Esophagus squamous epithelium (tissue), 5 donors: ENCODE measurements around the gene MGAM2. TPM values are rescaled to one million over a fixed set of nuclear protein-coding genes. Genes with fewer than 3 reads are reported as not detected.

Source experiments
- DNase-seq: peaks from one replicate; lab custom pipeline; 2025; lab: John Stamatoyannopoulos, UW
- H3K27ac ChIP-seq, 4 donors: fragments of 200-600 bp; sonication (generic); one replicate each; pipeline ENCODE4 v1.5.1; 2016 to 2019; ENCODE audit warnings: mild to moderate bottlenecking in 1 of 4
- H3K27me3 ChIP-seq, 4 donors: fragments of 200-600 bp; sonication (generic); 1 replicate in 3 of 4; 2 replicates in 1 of 4; pipeline versions ENCODE4 v1.5.1 to v1.6.0; 2017 to 2021; ENCODE audit warnings: antibody characterized with exemption in 1 of 4
- H3K36me3 ChIP-seq, 3 donors: fragments of 200-600 bp; sonication (generic); one replicate each; pipeline ENCODE4 v1.5.1; 2016 to 2019
- H3K4me1 ChIP-seq, 3 donors: fragments of 200-600 bp; sonication (generic); one replicate each; pipeline ENCODE4 v1.5.1; 2017 to 2019
- H3K4me3 ChIP-seq, 4 donors: fragments of 200-600 bp; sonication (generic); 1 replicate in 3 of 4; 2 replicates in 1 of 4; pipeline ENCODE4 v1.5.1; 2016 to 2019; ENCODE audit warnings: mild to moderate bottlenecking in 2 of 4, moderate library complexity in 1 of 4
- H3K9me3 ChIP-seq, 3 donors: fragments of 200-600 bp; sonication (generic); one replicate each; pipeline ENCODE4 v1.5.1; 2016 to 2019
- CTCF ChIP-seq, 6 experiments: fragments of 450-650 bp in 4 of 6; fragments of 200-600 bp in 2 of 6; sonication (generic) in 2 of 6; IDR thresholded peaks; one replicate each; pipeline ENCODE4 v1.5.1; 2016 to 2019; ENCODE audit warnings: antibody characterized with exemption in 6 of 6, mild to moderate bottlenecking in 4 of 6, moderate library complexity in 4 of 6
- POLR2A ChIP-seq, 4 donors: fragments of 450-650 bp; IDR thresholded peaks; one replicate each; pipeline ENCODE4 v1.6.1; 2017; ENCODE audit warnings: antibody characterized with exemption in 4 of 4, mild to moderate bottlenecking in 4 of 4, moderate library complexity in 3 of 4
- WGBS, 2 donors: methylation state at CpG; one replicate each; pipeline ENCODE4 v1.1.5; 2018; 5-methylcytosine and 5-hydroxymethylcytosine counted together
- intact Hi-C: fragments of 100-400 bp; cut with DNase I; formaldehyde crosslinking; loops from one replicate; pipeline ENCODE4 v1.15.0; 2022
- total RNA-seq, 4 donors: library from RNA; depleted of rRNA; stranded (reverse); fragments of >200 nt; gene quantifications; one replicate each; pipeline ENCODE4 v1.1.0, GENCODE V29; 2016
- donor health status: DM: yes; HTN: yes; CAD: no.

The MGAM2 gene
- total RNA-seq, 4 donors from 2014 or later, result 0.04 TPM; not detected in 3

- DNase-seq, result no peak
- 58 to 69% methylated on average over 1 of the region's 2 CpGs for WGBS, 2 donors
- H3K36me3 ChIP-seq, result no peaks in the 10 kb centered on the region
- no peaks in the 10 kb centered on the region for H3K4me1 ChIP-seq
- no peaks in the 10 kb centered on the region for H3K27me3 ChIP-seq
- TF ChIP-seq CTCF (IDR thresholded peaks at IDR 0.05) (no peak), POLR2A (IDR thresholded peaks at IDR 0.05) (no peak)
- H3K27ac ChIP-seq, result no peak overlapping the region
- intact Hi-C loops, result no loop called here
- H3K4me3 ChIP-seq, result no peak overlapping the region
- no peaks in the 10 kb centered on the region for H3K9me3 ChIP-seq
Measured at GRCh38 chr7:142174441-142174840, 62.9 kb downstream of the MGAM2 start.

- intact Hi-C loops, result no loop called here
- Histone ChIP-seq H3K36me3 (no peaks in the 10 kb centered on the region), H3K4me3 (no peak overlapping the region), H3K4me1 (no peaks in the 10 kb centered on the region), H3K9me3 (no peaks in the 10 kb centered on the region), H3K27ac (no peak overlapping the region), H3K27me3 (no peaks in the 10 kb centered on the region)
- TF ChIP-seq POLR2A (IDR thresholded peaks at IDR 0.05), result no peak
- no peak for TF ChIP-seq CTCF (IDR thresholded peaks at IDR 0.05)
- 83 to 92% methylated on average over 3 of the region's 3 CpGs for WGBS, 2 donors
- DNase-seq, result no peak
Measured at GRCh38 chr7:142175594-142175993, 64.1 kb downstream of the MGAM2 start.

GRCh38 chr7:142176901-142177300 lies 65.4 kb downstream of the MGAM2 start:
- H3K27me3 ChIP-seq, result no peaks in the 10 kb centered on the region
- H3K4me1 ChIP-seq, result no peaks in the 10 kb centered on the region
- intact Hi-C loops, result no loop called here
- no peak for DNase-seq
- no peak overlapping the region for H3K27ac ChIP-seq
- no peaks in the 10 kb centered on the region for H3K9me3 ChIP-seq
- no peak for TF ChIP-seq CTCF (IDR thresholded peaks at IDR 0.05)
- no peak for TF ChIP-seq POLR2A (IDR thresholded peaks at IDR 0.05)
- no peaks in the 10 kb centered on the region for H3K36me3 ChIP-seq
- WGBS, 2 donors, result 64 to 68% methylated on average over 1 of the region's 1 CpG
- H3K4me3 ChIP-seq, result no peak overlapping the region

GRCh38 chr7:142177869-142178268 lies 66.4 kb downstream of the MGAM2 start:
- H3K9me3 ChIP-seq, result no peaks in the 10 kb centered on the region
- no peak overlapping the region for H3K4me3 ChIP-seq
- TF ChIP-seq CTCF (IDR thresholded peaks at IDR 0.05) (no peak), POLR2A (IDR thresholded peaks at IDR 0.05) (no peak)
- no peak overlapping the region for H3K27ac ChIP-seq
- no peaks in the 10 kb centered on the region for H3K27me3 ChIP-seq
- intact Hi-C loops, result no loop called here
- H3K4me1 ChIP-seq, result no peaks in the 10 kb centered on the region
- H3K36me3 ChIP-seq, result no peaks in the 10 kb centered on the region
- DNase-seq, result no peak

GRCh38 chr7:142180426-142180825 lies 68.9 kb downstream of the MGAM2 start:
- no peaks in the 10 kb centered on the region for H3K9me3 ChIP-seq
- no peaks in the 10 kb centered on the region for H3K27me3 ChIP-seq
- no peaks in the 10 kb centered on the region for H3K36me3 ChIP-seq
- TF ChIP-seq POLR2A (IDR thresholded peaks at IDR 0.05) (no peak), CTCF (IDR thresholded peaks at IDR 0.05) (no peak)
- intact Hi-C loops, result loop anchor here (10.0 kb wide), 1 partner anchor 206 kb away; the partner anchor contains the start of gene TAS2R38
- no peak for DNase-seq
- 82 to 93% methylated on average over 1 of the region's 1 CpG for WGBS, 2 donors
- no peak overlapping the region for H3K4me3 ChIP-seq
- H3K4me1 ChIP-seq, result no peaks in the 10 kb centered on the region
- H3K27ac ChIP-seq, result no peak overlapping the region
